CD4-positive, alpha-beta T cell treated with Interleukin-6 for 4 hours (primary cell): ENCODE results near the gene FOXN3.

Experiments used
- DNase-seq: peaks from one replicate; pipeline ENCODE4 v3.0.0-alpha.2; 2020; ENCODE audit warnings: mixed read lengths

Gene FOXN3

GRCh38 chr14:89430391-89431236 lies 13.6 kb upstream of the FOXN3 start:
- DNase-seq: peak; percentile 32

DNA sequence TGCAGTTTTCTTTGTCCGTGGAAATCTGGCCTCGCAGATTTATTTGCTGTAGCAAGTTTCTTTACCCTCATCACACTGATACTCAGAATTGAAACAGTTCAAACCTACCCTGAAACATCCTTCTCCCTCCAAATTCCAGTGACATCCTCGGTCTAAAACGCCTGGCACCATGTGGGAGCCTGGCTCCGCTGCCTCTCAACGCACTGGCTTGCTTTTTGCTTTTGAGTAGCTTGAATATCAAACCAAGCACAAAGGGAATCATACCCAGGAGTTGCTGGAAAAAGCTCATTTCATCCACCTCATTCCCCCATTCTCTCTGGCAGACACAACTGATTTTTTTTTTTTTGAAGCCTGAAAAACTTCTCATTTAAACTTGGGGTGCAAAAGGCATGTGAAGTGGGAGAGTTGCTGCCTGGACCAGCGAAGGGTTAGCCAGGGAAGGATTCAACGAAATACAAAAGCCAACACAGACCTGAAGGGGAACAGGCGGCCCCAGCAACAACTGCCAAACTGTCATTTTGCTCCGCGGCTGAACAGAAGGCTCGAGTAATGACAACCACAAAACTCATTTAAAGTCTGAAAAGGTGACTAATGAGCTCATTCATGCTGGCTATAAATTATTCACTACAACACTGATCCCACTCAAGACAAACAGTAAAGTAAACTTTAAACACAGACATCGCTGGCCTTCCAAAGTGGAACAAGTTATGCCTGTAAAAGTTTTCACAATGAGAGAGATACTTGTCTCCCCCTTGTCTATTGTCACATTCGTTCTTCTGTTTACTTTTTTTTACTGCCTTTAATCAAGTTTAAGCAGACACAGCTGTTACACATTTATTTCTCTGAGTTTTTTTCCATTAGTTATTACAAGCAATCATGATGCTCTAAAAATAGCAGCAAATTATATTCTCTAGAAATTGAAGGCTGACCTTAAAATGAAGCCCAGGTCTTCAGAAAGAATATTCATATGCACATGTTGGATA lies 12.5 kb upstream of the FOXN3 start:
- DNase-seq: peak; percentile 49

DNA sequence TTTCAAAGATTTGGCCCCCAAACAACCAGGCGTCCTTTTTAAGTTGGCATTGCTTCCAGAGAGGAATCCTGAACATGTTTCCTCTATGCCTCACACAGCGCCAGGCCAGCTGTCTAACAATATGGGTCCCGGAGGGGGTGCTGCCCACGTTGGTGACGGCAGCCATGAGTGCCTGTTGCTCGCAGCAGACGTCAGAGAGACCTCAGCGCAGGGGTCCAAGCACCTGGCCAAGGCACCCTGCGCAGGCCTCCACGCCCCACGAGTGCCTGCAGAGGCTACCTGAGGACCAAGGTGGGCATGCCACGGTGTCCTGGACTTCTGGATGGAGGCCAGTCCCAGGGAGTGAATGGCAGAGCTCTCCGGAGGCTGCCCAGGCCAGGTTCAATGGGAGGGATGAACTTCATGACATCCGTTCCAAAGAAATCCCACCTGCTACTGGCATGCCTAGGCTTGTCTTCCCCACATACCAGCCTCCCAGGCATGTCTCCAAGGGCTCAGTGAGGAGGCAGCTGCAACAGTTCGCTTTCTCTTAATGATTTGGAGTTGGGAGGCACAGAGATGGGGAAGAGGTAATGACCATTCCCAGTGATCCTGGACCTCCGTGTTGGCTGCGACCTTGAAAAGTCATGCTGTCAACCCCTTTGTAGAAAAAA lies 11.6 kb upstream of the FOXN3 start:
- no peak for DNase-seq

DNA sequence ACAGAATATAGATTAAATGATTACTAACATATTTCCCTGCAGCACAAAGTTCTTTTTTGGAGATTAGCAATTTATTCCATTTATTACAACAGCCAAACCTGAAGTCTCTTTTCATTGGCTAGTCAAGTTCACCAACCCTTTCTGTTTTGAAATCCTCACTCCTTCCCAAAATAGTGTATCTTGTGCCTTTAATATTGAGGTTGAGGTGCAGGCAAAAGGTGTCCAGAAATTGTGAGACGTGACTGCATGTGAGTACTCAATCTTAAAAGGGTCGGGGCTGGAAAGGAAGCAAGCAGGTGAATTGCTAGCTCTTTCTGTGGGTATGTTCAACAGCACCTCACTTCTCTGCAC lies 11.1 kb upstream of the FOXN3 start:
- no peak for DNase-seq

GRCh38 chr14:89427426-89428172 lies 10.6 kb upstream of the FOXN3 start:
- DNase-seq: no peak

- no peak for DNase-seq
Measured at GRCh38 chr14:89425931-89426330, 8.9 kb upstream of the FOXN3 start.

DNA sequence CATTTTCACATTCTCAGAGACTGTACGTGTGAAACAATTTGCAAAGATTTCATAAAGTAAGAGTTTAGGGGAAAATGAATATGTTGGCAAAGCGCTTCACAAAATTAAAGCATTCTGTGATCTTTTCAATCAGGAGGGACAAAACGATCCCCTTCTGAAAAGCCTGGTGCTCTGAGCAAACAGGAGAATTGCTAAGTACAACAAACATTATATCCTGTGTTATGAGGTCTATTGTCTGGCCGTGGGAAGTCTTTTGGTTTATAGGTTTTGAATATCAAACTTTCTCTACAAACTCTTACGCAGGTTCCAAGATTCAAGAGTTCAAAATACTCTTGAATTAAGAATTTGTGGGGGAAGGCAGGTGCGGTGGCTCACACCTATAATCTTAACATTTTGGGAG lies 7.2 kb upstream of the FOXN3 start:
- no peak for DNase-seq

DNA sequence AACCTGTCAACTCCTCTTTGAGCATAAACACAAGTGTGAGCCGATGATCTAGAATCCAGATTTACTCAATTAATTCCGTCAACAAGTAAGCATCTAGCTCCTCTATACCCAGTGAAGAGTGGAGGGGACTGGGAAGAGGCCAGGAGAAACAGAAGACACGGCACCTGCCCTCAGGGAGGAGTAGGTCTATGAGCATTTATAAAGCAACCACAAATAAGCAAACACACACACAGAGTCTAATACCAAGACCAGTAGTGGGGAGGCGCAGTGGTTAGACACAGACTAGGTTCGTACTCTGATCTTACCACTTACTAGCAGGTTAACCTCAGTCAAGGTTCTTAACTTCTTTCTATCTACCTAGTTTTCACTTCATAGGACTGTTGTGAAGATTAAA lies 5.9 kb upstream of the FOXN3 start:
- DNase-seq: no peak

- peak; percentile 16 for DNase-seq
Measured at GRCh38 chr14:89422181-89422951, 5.3 kb upstream of the FOXN3 start.

DNA sequence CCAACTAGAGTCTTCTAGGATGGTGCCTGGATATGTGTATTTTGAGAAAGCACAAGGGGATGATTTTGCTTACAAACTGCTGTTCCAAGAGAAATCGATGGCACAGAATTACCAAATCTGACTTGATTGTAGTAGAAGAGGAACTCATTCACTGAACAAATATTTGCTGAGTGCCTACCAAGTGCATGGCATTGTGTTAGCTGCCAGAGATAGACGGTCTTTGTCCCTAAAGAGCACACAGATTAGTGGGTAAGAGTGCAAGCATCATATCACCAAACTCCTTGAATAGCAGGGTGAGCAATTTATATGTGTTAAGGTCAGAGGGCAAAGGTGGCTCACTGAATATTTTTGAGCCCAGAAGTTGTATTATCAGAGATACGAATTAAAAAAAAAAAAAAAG lies 3.5 kb upstream of the FOXN3 start:
- DNase-seq: no peak

DNA sequence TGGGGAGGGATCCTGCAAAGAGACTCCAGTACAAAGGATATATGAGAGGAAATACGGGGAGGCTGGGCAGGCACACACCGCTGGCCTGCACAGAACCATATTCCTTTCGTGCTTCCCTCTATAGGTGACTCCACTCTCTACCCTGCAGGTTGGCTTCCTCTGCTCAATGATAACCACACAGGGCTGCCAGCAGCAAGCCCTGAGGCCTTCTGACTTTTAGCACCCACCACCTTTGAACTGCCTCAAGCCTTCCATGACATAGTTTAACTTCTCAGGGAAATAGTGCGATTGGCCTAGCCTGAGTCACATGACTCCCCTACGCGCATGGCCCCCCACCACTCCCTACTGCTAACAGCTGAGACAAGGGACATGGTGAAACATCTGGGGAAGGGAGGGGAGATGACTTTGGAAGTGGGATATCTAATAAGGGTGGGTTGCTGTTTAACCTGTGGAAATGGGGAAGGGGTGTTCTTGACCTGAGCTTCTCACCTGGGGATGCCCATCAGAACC lies 3.0 kb upstream of the FOXN3 start:
- no peak for DNase-seq

DNA sequence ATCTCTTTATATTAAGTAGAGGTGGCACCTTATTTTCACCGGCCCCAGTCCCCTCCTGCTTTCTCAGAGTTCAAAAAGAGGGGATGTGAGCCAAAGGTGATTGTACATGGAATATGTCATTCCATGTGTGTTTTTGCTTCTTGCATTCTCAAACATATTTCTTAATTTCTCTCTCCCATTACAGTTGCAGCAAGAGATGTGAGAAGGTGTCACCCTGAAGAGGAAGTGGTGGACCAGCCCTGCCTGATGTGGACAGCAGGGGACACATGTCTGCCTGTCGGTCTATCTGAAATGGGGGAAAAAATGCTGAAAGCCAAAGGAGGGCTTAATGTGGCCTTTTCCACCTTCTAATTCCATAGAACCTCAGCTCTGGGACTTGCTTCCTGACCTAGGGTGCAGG lies 1.9 kb upstream of the FOXN3 start:
- no peak for DNase-seq

DNA sequence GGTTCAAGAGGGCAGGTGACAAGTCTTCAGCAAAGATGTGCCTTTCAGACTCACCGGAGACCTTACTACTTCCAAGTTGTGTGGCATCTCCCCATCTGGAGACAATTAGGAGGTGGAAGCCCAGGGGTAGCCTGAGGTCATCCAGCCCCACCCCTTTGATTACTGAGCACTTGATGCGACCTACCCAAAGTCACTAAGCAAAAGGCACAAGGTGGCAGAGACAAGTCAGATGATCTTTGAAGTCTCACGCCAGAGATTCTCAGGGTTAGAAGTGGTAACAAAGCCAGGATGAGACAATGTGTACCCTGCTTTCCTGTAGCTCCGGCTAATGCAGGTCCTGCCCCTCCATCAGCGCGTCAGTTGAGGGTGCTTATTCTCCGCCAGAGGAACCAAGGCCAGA lies 1.4 kb upstream of the FOXN3 start:
- DNase-seq: peak; percentile 33

DNA sequence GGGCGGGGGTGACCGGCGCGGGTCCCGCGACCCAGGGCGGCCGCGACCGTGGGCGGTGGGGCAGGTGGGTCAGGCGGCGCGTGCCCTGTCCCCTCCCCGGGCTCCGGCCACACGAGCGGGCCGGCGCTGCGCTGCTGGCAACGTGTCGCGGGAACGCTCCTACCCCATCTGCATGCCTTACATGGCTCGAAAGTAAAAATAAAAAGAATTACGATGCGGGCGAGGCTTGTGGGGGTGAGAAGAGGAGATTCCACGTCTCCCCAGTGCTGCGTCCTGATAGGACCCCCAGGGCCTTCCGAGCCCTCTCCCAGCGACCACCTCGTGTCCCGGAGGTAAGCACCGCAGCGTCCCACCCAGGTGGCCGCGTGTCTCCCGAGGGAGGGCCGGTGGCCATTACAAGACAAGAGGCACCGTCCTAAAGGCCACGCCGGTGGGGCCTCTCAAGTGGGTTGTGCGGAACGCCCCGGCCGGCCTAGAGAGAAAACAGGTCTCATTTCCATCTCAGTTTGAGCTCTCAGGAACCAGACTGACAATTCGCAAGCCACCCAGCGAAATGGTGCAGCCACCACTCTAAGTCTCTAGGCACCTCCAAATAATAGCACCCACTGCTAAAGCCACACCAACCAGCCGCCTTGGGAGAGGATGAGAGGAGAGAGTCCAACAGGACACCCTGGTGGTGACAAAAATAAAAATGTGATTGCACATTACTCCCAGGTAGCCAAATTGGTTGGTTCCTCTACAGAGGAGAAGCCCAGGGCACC lies 612 bp upstream of the FOXN3 start:
- peak; percentile 66 for DNase-seq

DNA sequence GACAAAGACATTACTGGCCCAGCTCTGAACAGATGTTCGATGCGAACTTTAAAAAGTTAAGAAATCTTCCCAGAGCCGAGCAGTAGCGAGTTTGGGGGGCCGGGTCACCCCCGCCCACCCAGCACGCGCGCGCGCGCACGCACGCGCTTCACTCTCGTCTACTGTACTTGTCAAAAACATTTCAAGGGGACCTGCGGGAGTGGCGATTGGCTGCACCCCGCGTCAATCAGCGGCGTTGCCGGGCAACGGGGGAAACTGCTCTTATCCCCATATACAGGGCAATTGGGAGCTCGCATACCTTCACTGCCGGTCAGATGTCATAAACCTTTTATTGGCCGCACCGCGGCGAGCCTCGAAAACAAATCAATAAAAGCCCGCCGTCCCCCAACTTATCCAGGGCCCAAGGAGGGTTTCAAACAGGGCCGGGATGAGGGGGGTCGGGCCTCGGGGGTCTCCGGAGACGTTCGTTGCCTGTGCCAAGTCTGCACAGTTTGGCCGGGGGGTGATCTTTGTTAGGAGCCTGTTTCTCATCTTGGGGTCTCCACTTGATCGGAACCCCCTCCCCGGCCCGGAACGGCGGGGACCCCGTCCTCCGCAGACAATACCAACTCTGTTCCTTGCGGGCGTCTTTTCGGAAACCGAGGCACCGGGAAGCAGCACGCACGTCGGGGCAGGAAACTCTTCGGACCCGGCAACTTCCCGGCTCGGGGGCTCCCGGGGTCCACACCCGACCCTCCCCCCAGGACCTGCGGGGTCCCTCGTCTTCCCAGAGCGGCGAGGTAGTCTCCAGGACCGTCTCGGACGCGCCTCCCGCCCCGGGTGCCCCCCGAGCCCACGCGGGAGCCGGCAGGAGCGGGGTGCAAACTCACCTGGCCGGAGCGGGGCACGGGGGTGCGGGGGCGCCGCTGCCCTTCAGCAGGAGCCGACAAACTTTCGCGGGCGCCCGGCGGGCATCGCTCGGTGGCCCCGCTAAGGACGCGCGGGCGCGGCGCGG lies 734 bp downstream of the FOXN3 start:
- peak; percentile 97 for DNase-seq

- no peak for DNase-seq
Measured at GRCh38 chr14:89415159-89415558, 1.9 kb downstream of the FOXN3 start.

DNA sequence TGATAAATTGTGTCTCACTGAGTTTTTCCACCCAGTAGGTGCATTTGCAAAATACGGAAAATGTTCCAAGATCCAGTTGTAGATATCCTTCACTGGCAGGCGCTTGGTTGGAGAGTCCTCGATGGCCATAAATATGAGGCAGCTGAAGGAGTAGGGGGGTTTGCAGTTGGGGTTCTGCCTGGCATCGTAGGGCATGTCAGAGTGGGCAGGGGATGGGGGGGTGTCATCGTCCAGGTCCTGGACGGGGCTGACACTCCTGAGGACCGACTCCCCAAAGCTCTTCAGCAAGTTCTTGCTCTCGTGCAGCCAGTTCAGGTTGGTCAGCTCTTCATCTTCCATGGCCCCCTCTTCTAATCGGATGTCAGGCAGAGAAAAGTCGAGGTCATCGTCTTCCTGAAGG lies 5.1 kb downstream of the FOXN3 start:
- no peak for DNase-seq

- DNase-seq: no peak
Measured at GRCh38 chr14:89409961-89410360, 7.1 kb downstream of the FOXN3 start.

DNA sequence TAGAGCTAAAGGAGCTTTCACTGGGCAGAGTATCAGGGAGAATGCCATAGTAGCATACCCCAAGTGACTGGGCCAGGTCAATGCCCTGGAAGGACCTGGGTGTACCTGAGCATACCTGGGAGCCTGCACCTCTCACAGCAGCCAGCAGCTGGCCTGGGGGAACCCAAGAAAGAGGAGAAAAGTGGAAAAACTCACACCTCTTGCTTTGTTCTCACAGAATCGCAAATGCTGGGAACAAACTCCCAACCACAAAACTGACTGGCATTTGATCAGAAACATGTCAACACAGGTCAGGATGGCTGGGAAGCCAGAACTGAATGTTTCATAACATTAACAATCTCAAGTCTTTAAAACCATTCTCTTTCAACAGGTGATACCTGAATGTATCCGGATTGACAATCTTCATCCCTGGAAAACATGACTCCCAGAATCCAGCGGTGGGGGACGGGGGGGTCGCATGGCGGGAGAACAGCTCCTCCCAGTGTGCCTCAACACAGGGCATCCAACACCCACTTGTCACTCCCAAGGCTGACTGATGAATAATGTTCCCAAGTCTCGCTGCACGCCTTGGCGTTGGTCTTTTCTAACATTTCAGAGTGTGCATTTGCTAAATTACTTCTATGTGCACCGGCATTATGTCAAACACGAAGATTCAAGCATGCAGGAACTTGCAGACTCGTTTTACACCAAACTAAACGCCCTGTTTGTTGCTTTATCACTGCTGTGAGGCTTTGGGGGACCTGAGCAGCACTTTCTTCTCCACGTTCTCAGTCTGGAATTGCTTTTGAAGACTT lies 7.9 kb downstream of the FOXN3 start:
- DNase-seq: no peak
